Neuronal stem cell (in vitro differentiated cells): Measurements from ENCODE around the gene NUP210L.

Source experiments
- DNase-seq: peaks from one replicate; pipeline ENCODE4 v3.0.0-alpha.2; 2013; ENCODE audit warnings: low spot score
- H2AFZ ChIP-seq: one replicate; pipeline ENCODE4 v1.6.1; 2013; ENCODE audit warnings: mild to moderate bottlenecking, low read length, inconsistent platforms
- H2AK5ac ChIP-seq: 2 replicates; pipeline ENCODE4 v1.6.1; 2013; ENCODE audit warnings: low read depth, mild to moderate bottlenecking, inconsistent platforms, low read length, moderate library complexity, mixed read lengths
- H2BK120ac ChIP-seq: 2 replicates; pipeline ENCODE4 v1.6.1; 2013; ENCODE audit warnings: low read depth, mild to moderate bottlenecking, inconsistent platforms, low read length, moderate library complexity, mixed read lengths
- H2BK12ac ChIP-seq: one replicate; pipeline ENCODE4 v1.6.1; 2013; ENCODE audit warnings: low read length, inconsistent platforms
- H2BK15ac ChIP-seq: 2 replicates; pipeline ENCODE4 v1.6.1; 2013; ENCODE audit warnings: mild to moderate bottlenecking, low read length, inconsistent platforms, mixed read lengths
- H2BK5ac ChIP-seq: one replicate; pipeline ENCODE4 v1.6.1; 2013; ENCODE audit warnings: inconsistent platforms, mild to moderate bottlenecking, low read length, moderate library complexity
- H3K14ac ChIP-seq: one replicate; pipeline ENCODE4 v1.6.1; 2013; ENCODE audit warnings: low read length, inconsistent platforms
- H3K18ac ChIP-seq: 2 replicates; pipeline ENCODE4 v1.6.1; 2013; ENCODE audit warnings: low read length, inconsistent platforms
- H3K23ac ChIP-seq: 2 replicates; pipeline ENCODE4 v1.6.1; 2013; ENCODE audit warnings: low read depth, mild to moderate bottlenecking, mixed read lengths, low read length, inconsistent platforms; ENCODE audit not compliant: poor library complexity
- H3K27ac ChIP-seq: replicated peaks from 3 replicates; pipeline ENCODE4 v1.5.1; 2013; ENCODE audit warnings: low read length, inconsistent platforms
- H3K27me3 ChIP-seq, 3 experiments: 2 replicates each; pipeline ENCODE4 v1.6.1; 2013; ENCODE audit warnings: low read length in 3 of 3, mild to moderate bottlenecking in 2 of 3, inconsistent platforms in 1 of 3, low read depth in 1 of 3, mixed read lengths in 1 of 3, moderate library complexity in 1 of 3; ENCODE audit not compliant: control insufficient read depth in 3 of 3, insufficient read depth in 3 of 3
- H3K36me3 ChIP-seq, 2 donors: replicated peaks in 1 of 2; 2 replicates each; pipeline ENCODE4 v1.6.1; 2013; ENCODE audit warnings: low read length in 2 of 2; ENCODE audit not compliant: control insufficient read depth in 2 of 2, insufficient read depth in 2 of 2
- H3K4ac ChIP-seq: 2 replicates; pipeline ENCODE4 v1.6.1; 2013; ENCODE audit warnings: inconsistent platforms, mild to moderate bottlenecking, low read length, moderate library complexity
- H3K4me1 ChIP-seq, 2 donors: 1 replicate in 1 of 2; 2 replicates in 1 of 2; pipeline ENCODE4 v1.6.1; 2013; ENCODE audit warnings: low read length in 2 of 2, low read depth in 1 of 2; ENCODE audit not compliant: control insufficient read depth in 2 of 2, insufficient read depth in 1 of 2
- H3K4me2 ChIP-seq: one replicate; pipeline ENCODE4 v1.6.1; 2013; ENCODE audit warnings: mild to moderate bottlenecking, low read length, inconsistent platforms; ENCODE audit not compliant: insufficient read depth, poor library complexity, severe bottlenecking
- H3K4me3 ChIP-seq, 2 donors: 2 replicates each; pipeline ENCODE4 v1.5.1; 2013; ENCODE audit warnings: low read length in 2 of 2, mild to moderate bottlenecking in 2 of 2, inconsistent platforms in 1 of 2, moderate library complexity in 1 of 2
- H3K79me1 ChIP-seq: one replicate; pipeline ENCODE4 v1.6.1; 2013; ENCODE audit warnings: low read depth, mild to moderate bottlenecking, inconsistent platforms, low read length, moderate library complexity
- H3K9ac ChIP-seq: one replicate; pipeline ENCODE4 v1.6.1; 2013; ENCODE audit warnings: mild to moderate bottlenecking, low read depth, low read length, inconsistent platforms; ENCODE audit not compliant: poor library complexity
- H3K9me3 ChIP-seq, 2 donors: replicated peaks in 1 of 2; 2 replicates each; pipeline versions ENCODE3 to v1.6.1; 2013; ENCODE audit warnings: low read length in 2 of 2, mild to moderate bottlenecking in 2 of 2, inconsistent platforms in 1 of 2, low read depth in 1 of 2, mixed read lengths in 1 of 2, moderate library complexity in 1 of 2; ENCODE audit not compliant: control insufficient read depth in 2 of 2, insufficient read depth in 1 of 2
- H4K8ac ChIP-seq: one replicate; pipeline ENCODE4 v1.6.1; 2013; ENCODE audit warnings: low read depth, mild to moderate bottlenecking, inconsistent platforms, low read length, moderate library complexity
- H4K91ac ChIP-seq: one replicate; pipeline ENCODE4 v1.6.1; 2013; ENCODE audit warnings: low read length, low read depth, mild to moderate bottlenecking, inconsistent platforms; ENCODE audit not compliant: poor library complexity
- WGBS, 2 donors: extraction: QIAGEN DNeasy Blood & Tissue Kit; methylation state at CpG; one replicate each; pipeline ENCODE4 v1.1.7; 2013; ENCODE audit warnings: missing lambda C conversion rate in 2 of 2, mixed read lengths in 1 of 2; ENCODE audit not compliant: insufficient read length in 2 of 2, insufficient replicate concordance in 1 of 2; ENCODE audit errors: extremely low coverage in 2 of 2; 5-methylcytosine and 5-hydroxymethylcytosine counted together

The NUP210L gene

GRCh38 chr1:154192476-154192875 is 37.6 kb upstream of the NUP210L start:
- Histone ChIP-seq H3K4me2 (no peak overlapping the region), H3K79me1 (no peaks in the 10 kb centered on the region), H3K23ac (no peak overlapping the region), H3K14ac (no peak overlapping the region), H3K18ac (no peak overlapping the region), H2BK15ac (no peak overlapping the region), H3K4ac (no peak overlapping the region), H3K4me1 (peaks cover 7 to 14% of the 10 kb centered on the region in 2 donors), H2BK12ac (no peak overlapping the region), H4K91ac (no peak overlapping the region), H2BK5ac (no peak overlapping the region), H3K27me3 (peaks cover 0 to 14% (median 0%) of the 10 kb centered on the region in 3 experiments), H3K36me3 (no peaks in the 10 kb centered on the region), H3K4me3 (no peak overlapping the region), H2AFZ (peak overlapping the region; percentile 65), H4K8ac (no peak overlapping the region), H3K27ac (no peak overlapping the region), H3K9ac (no peak overlapping the region), H2AK5ac (no peak overlapping the region), H3K9me3 (no peaks in the 10 kb centered on the region), H2BK120ac (no peak overlapping the region)
- no peak for DNase-seq
- no CpG with 5 or more reads among the region's 3 CpGs for WGBS, 2 donors

GRCh38 chr1:154191990-154192461 is 37.2 kb upstream of the NUP210L start, which contains the start of gene TPM3:
Gene TPM3 (minus strand): TSS chr1:154192100. CDS start chr1:154192018, 82 bp downstream.
- WGBS, 2 donors, result no CpG with 5 or more reads among the region's 1 CpG
- Histone ChIP-seq H2BK12ac (no peak within 1 kb of the TSS), H4K8ac (no peak within 1 kb of the TSS)

GRCh38 chr1:154190550-154190949 is 35.7 kb upstream of the NUP210L start:
- no peak overlapping the region for H2AFZ ChIP-seq
- no peak overlapping the region for H3K4ac ChIP-seq
- no peaks in the 10 kb centered on the region for H3K36me3 ChIP-seq
- H3K14ac ChIP-seq, result no peak overlapping the region
- no peak overlapping the region for H3K27ac ChIP-seq
- no peak overlapping the region for H3K18ac ChIP-seq
- no peak overlapping the region for H3K4me2 ChIP-seq
- no peak overlapping the region for H2BK15ac ChIP-seq
- H2BK5ac ChIP-seq, result no peak overlapping the region
- no CpG with 5 or more reads among the region's 1 CpG for whole genome bisulfite sequencing, 2 donors
- no peak overlapping the region for H2BK12ac ChIP-seq
- no peak overlapping the region for H2AK5ac ChIP-seq
- H2BK120ac ChIP-seq, result no peak overlapping the region
- H3K4me3 ChIP-seq, result no peak overlapping the region
- H3K23ac ChIP-seq, result no peak overlapping the region
- no peak overlapping the region for H3K9ac ChIP-seq
- H3K27me3 ChIP-seq, result peaks cover 0 to 14% (median 0%) of the 10 kb centered on the region in 3 experiments
- H3K4me1 ChIP-seq, result peaks cover 8 to 22% of the 10 kb centered on the region in 2 donors
- H3K9me3 ChIP-seq, result no peaks in the 10 kb centered on the region
- no peak for DNase-seq
- no peak overlapping the region for H4K91ac ChIP-seq
- H3K79me1 ChIP-seq, result no peaks in the 10 kb centered on the region
- no peak overlapping the region for H4K8ac ChIP-seq

More at GRCh38 chr1:154191990-154192461, 37.2 kb upstream of the NUP210L start, which contains the start of gene TPM3:
- Histone ChIP-seq H3K79me1 (no peaks in the 10 kb centered on the region), H2BK120ac (no peak within 1 kb of the TSS), H3K27me3 (peaks cover 0 to 14% (median 0%) of the 10 kb centered on the region in 3 experiments), H3K4me2 (no peak within 1 kb of the TSS), H3K4me1 (peaks cover 7 to 14% of the 10 kb centered on the region in 2 donors), H2BK15ac (no peak within 1 kb of the TSS), H3K36me3 (no peaks in the 10 kb centered on the region), H3K27ac (no peak within 1 kb of the TSS), H3K14ac (no peak within 1 kb of the TSS), H3K9ac (no peak within 1 kb of the TSS), H3K23ac (no peak within 1 kb of the TSS), H4K91ac (no peak within 1 kb of the TSS), H2AFZ (peak within 1 kb of the TSS; percentile 65), H3K18ac (no peak within 1 kb of the TSS), H2AK5ac (no peak within 1 kb of the TSS), H3K4me3 (peak within 1 kb of the TSS in 1 of 2 donors; percentile 31), H3K4ac (no peak within 1 kb of the TSS), H2BK5ac (no peak within 1 kb of the TSS), H3K9me3 (no peaks in the 10 kb centered on the region)
- DNase-seq, result no peak

GRCh38 chr1:154186852-154187501 is 32.1 kb upstream of the NUP210L start:
- no CpG with 5 or more reads among the region's 2 CpGs for WGBS, 2 donors
- no peak for DNase-seq
- H3K9me3 ChIP-seq, result no peaks in the 10 kb centered on the region

More at GRCh38 chr1:154186852-154187501, 32.1 kb upstream of the NUP210L start:
- Histone ChIP-seq H2BK120ac (no peak overlapping the region), H2BK12ac (no peak overlapping the region), H2AFZ (peak overlapping the region; percentile 48), H3K27me3 (no peaks in the 10 kb centered on the region), H3K27ac (no peak overlapping the region), H3K4me3 (no peak overlapping the region), H2BK15ac (no peak overlapping the region), H2AK5ac (no peak overlapping the region), H3K9ac (no peak overlapping the region), H3K14ac (no peak overlapping the region), H3K4me2 (no peak overlapping the region), H3K4ac (no peak overlapping the region), H3K23ac (no peak overlapping the region), H3K18ac (no peak overlapping the region), H3K36me3 (no peaks in the 10 kb centered on the region), H4K91ac (no peak overlapping the region), H4K8ac (no peak overlapping the region), H2BK5ac (no peak overlapping the region), H3K79me1 (peaks cover 4% of the 10 kb centered on the region), H3K4me1 (peaks cover 8 to 24% of the 10 kb centered on the region in 2 donors)
